Ishikawa (cell line): ENCODE data around the gene BCL2L12.

Experiments used
- CEBPB ChIP-seq: IDR thresholded peaks from 2 replicates; pipeline ENCODE4 v1.6.1; 2012
- CREB1 ChIP-seq: IDR thresholded peaks from 2 replicates; pipeline ENCODE4 v1.6.1; 2012; ENCODE audit warnings: low read depth
- EGR1 ChIP-seq: IDR thresholded peaks from 2 replicates; pipeline ENCODE4 v1.6.1; 2012
- EP300 ChIP-seq: IDR thresholded peaks from 2 replicates; pipeline ENCODE4 v1.6.1; 2012; ENCODE audit warnings: borderline replicate concordance
- MAX ChIP-seq: IDR thresholded peaks from 2 replicates; pipeline ENCODE4 v1.6.1; 2012
- RAD21 ChIP-seq: IDR thresholded peaks from 2 replicates; pipeline ENCODE4 v1.6.1; 2012; ENCODE audit warnings: low read depth
- TAF1 ChIP-seq: IDR thresholded peaks from 2 replicates; pipeline ENCODE4 v1.6.1; 2012; ENCODE audit warnings: low read depth, mild to moderate bottlenecking
- TCF12 ChIP-seq: IDR thresholded peaks from 2 replicates; pipeline ENCODE4 v1.6.1; 2012; ENCODE audit warnings: low read depth
- TEAD4 ChIP-seq: IDR thresholded peaks from 2 replicates; pipeline ENCODE4 v1.6.1; 2012
- YY1 ChIP-seq: IDR thresholded peaks from 2 replicates; pipeline ENCODE4 v1.6.1; 2012; ENCODE audit warnings: low read depth
- TF ChIP-seq, protein P1 (sequence below): IDR thresholded peaks from 2 replicates; pipeline ENCODE4 v1.6.1; 2012; ENCODE audit warnings: low read depth, mild to moderate bottlenecking
- TF ChIP-seq, protein P2 (sequence below): IDR thresholded peaks from 2 replicates; pipeline ENCODE4 v1.6.1; 2012

DNA sequence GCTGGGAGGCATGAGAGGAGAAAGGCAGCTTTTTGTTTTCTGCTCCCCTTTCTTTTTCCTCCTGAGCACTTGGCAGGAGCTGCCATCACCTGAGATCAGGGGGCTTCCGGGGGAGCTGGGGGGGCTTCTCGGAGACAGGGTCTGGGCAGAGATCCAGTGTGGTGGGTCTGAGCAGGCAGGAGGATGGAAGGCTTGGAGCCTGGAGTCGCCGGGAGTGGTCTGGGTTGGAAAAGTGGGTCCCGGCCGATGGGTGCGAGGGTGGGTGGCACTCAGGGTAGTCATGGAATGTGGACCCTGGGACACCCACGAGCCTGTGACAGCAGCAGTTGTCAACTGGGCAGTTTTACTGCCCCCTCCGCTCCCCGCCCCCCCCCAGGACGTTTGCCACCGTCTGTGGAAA is 21.4 kb downstream of the BCL2L12 start:
- TF ChIP-seq CEBPB (no peak), RAD21 (no peak), YY1 (no peak), TEAD4 (no peak), EP300 (no peak), MAX (no peak), TAF1 (no peak), EGR1 (no peak), TCF12 (no peak), CREB1 (no peak)
- TF ChIP-seq, protein P1, sequence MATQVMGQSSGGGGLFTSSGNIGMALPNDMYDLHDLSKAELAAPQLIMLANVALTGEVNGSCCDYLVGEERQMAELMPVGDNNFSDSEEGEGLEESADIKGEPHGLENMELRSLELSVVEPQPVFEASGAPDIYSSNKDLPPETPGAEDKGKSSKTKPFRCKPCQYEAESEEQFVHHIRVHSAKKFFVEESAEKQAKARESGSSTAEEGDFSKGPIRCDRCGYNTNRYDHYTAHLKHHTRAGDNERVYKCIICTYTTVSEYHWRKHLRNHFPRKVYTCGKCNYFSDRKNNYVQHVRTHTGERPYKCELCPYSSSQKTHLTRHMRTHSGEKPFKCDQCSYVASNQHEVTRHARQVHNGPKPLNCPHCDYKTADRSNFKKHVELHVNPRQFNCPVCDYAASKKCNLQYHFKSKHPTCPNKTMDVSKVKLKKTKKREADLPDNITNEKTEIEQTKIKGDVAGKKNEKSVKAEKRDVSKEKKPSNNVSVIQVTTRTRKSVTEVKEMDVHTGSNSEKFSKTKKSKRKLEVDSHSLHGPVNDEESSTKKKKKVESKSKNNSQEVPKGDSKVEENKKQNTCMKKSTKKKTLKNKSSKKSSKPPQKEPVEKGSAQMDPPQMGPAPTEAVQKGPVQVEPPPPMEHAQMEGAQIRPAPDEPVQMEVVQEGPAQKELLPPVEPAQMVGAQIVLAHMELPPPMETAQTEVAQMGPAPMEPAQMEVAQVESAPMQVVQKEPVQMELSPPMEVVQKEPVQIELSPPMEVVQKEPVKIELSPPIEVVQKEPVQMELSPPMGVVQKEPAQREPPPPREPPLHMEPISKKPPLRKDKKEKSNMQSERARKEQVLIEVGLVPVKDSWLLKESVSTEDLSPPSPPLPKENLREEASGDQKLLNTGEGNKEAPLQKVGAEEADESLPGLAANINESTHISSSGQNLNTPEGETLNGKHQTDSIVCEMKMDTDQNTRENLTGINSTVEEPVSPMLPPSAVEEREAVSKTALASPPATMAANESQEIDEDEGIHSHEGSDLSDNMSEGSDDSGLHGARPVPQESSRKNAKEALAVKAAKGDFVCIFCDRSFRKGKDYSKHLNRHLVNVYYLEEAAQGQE: no peak
- TF ChIP-seq, protein P2, sequence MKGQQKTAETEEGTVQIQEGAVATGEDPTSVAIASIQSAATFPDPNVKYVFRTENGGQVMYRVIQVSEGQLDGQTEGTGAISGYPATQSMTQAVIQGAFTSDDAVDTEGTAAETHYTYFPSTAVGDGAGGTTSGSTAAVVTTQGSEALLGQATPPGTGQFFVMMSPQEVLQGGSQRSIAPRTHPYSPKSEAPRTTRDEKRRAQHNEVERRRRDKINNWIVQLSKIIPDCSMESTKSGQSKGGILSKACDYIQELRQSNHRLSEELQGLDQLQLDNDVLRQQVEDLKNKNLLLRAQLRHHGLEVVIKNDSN: no peak
